Mammary epithelial cell (primary cell): Measurements from ENCODE around the gene GSX1.

Experiments
- EZH2 ChIP-seq: IDR thresholded peaks from 2 replicates; pipeline ENCODE4 v1.6.1; 2012; ENCODE audit warnings: low read length, inconsistent platforms, borderline replicate concordance
- TF ChIP-seq, protein P1 (sequence below), 2 donors: IDR thresholded peaks in 1 of 2; conservative IDR thresholded peaks in 1 of 2; 2 replicates each; pipeline ENCODE4 v1.5.1; 2011 to 2012; ENCODE audit warnings: inconsistent platforms in 2 of 2, low read length in 2 of 2, mild to moderate bottlenecking in 2 of 2, control low read depth in 1 of 2, low read depth in 1 of 2; ENCODE audit not compliant: insufficient read depth in 1 of 2; ENCODE audit errors: extremely low read depth in 1 of 2

DNA sequence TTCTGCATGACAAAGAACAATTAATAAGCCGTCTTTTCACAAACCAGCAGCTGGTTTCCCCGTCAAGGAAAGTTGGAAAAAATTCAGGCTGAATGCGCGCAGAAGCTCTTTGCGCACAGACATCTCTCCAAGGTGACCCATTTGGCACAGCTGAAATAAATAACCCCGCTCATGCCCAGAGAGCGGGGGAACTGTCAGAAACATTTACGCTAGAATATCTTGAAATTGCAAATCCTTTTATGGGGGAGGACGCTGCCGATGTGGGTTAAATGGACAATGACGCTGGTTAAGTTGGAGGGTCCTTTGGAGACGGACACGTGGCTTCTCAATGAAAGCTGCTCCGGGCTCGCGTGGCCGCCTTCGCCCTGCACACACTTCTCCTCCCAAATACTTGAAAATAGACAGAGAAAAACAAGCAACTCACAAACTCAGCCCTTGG is 30.6 kb downstream of the GSX1 start:
- TF ChIP-seq, protein P1, sequence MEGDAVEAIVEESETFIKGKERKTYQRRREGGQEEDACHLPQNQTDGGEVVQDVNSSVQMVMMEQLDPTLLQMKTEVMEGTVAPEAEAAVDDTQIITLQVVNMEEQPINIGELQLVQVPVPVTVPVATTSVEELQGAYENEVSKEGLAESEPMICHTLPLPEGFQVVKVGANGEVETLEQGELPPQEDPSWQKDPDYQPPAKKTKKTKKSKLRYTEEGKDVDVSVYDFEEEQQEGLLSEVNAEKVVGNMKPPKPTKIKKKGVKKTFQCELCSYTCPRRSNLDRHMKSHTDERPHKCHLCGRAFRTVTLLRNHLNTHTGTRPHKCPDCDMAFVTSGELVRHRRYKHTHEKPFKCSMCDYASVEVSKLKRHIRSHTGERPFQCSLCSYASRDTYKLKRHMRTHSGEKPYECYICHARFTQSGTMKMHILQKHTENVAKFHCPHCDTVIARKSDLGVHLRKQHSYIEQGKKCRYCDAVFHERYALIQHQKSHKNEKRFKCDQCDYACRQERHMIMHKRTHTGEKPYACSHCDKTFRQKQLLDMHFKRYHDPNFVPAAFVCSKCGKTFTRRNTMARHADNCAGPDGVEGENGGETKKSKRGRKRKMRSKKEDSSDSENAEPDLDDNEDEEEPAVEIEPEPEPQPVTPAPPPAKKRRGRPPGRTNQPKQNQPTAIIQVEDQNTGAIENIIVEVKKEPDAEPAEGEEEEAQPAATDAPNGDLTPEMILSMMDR (conservative IDR thresholded peaks at IDR 0.05 in 1 of 2, IDR thresholded peaks at IDR 0.05 in 1 of 2; ENCODE audit: extremely low read depth in 1 of 2, insufficient read depth in 1 of 2, low read depth in 1 of 2, low read length in 2 of 2) = no peak
- peak; percentile 26 for TF ChIP-seq EZH2
